CD14-positive monocyte (primary cell): ENCODE results near the gene EIF4B. TPM values are rescaled to one million over a fixed set of nuclear protein-coding genes. Genes with fewer than 3 reads are reported as not detected.

Experiments used
- DNase-seq, 3 donors: peaks; one replicate each; pipeline ENCODE4 v3.0.0-alpha.2; 2011 to 2022
- H2AFZ ChIP-seq: 2 replicates; pipeline ENCODE4 v1.6.0; 2012; ENCODE audit warnings: mild to moderate bottlenecking, low read depth, low read length, inconsistent platforms; ENCODE audit not compliant: insufficient read depth, poor library complexity, severe bottlenecking
- H3K27ac ChIP-seq, 2 donors: 1 replicate in 1 of 2; 2 replicates in 1 of 2; pipeline ENCODE4 v1.5.1; 2012 to 2013; ENCODE audit warnings: low read length in 2 of 2, control low read depth in 1 of 2, inconsistent platforms in 1 of 2, low read depth in 1 of 2, mild to moderate bottlenecking in 1 of 2
- H3K27me3 ChIP-seq, 2 donors: one replicate each; pipeline versions ENCODE4 v1.6.0 to v1.6.1; 2011 to 2013; ENCODE audit warnings: low read length in 2 of 2; ENCODE audit not compliant: control insufficient read depth in 2 of 2, insufficient read depth in 2 of 2
- H3K36me3 ChIP-seq, 2 donors: replicated peaks in 1 of 2; 1 replicate in 1 of 2; 2 replicates in 1 of 2; pipeline versions ENCODE4 v1.5.1 to v1.6.1; 2012 to 2013; ENCODE audit warnings: low read length in 2 of 2, control low read depth in 1 of 2, inconsistent platforms in 1 of 2, mild to moderate bottlenecking in 1 of 2; ENCODE audit not compliant: insufficient read depth in 2 of 2, control insufficient read depth in 1 of 2
- H3K4me1 ChIP-seq, 2 donors: 1 replicate in 1 of 2; 2 replicates in 1 of 2; pipeline versions ENCODE4 v1.5.1 to v1.6.1; 2012 to 2013; ENCODE audit warnings: low read length in 2 of 2, control low read depth in 1 of 2, inconsistent platforms in 1 of 2, mild to moderate bottlenecking in 1 of 2, moderate library complexity in 1 of 2; ENCODE audit not compliant: insufficient read depth in 2 of 2, control insufficient read depth in 1 of 2
- H3K4me2 ChIP-seq: replicated peaks from 2 replicates; pipeline ENCODE3; 2012; ENCODE audit warnings: low read length, moderate library complexity, mild to moderate bottlenecking; ENCODE audit not compliant: poor library complexity, severe bottlenecking; ENCODE audit errors: extremely low read depth
- H3K4me3 ChIP-seq, 3 experiments: fragments of 200-600 bp in 1 of 3; sonication (generic) in 1 of 3; replicated peaks in 1 of 3; 1 replicate in 2 of 3; 2 replicates in 1 of 3; pipeline ENCODE4 v1.5.1; 2011 to 2013; ENCODE audit warnings: low read length in 3 of 3, mild to moderate bottlenecking in 3 of 3, control low read depth in 2 of 3, low read depth in 2 of 3, inconsistent platforms in 1 of 3, moderate library complexity in 1 of 3
- H3K79me2 ChIP-seq: 2 replicates; pipeline ENCODE4 v1.6.0; 2012; ENCODE audit warnings: mild to moderate bottlenecking, control low read depth, inconsistent platforms, low read length, moderate library complexity; ENCODE audit not compliant: insufficient read depth
- H3K9ac ChIP-seq: 2 replicates; pipeline ENCODE4 v1.6.0; 2017; ENCODE audit warnings: low read length, mild to moderate bottlenecking; ENCODE audit not compliant: insufficient read depth, poor library complexity, severe bottlenecking
- H3K9me3 ChIP-seq, 2 donors: replicated peaks in 1 of 2; 1 replicate in 1 of 2; 2 replicates in 1 of 2; pipeline versions ENCODE4 v1.5.1 to v1.6.1; 2012 to 2013; ENCODE audit warnings: low read length in 2 of 2, control low read depth in 1 of 2; ENCODE audit not compliant: control insufficient read depth in 1 of 2, insufficient read depth in 1 of 2
- H4K20me1 ChIP-seq: 2 replicates; pipeline ENCODE4 v1.6.0; 2012; ENCODE audit warnings: mild to moderate bottlenecking, low read length, control low read depth, moderate library complexity; ENCODE audit not compliant: insufficient read depth
- H3K27ac Mint-ChIP-seq, 7 donors: one replicate each; pipeline ENCODE4 v1.8.0; 2020; ENCODE audit warnings: mild to moderate bottlenecking in 7 of 7, mixed read lengths in 7 of 7, moderate library complexity in 6 of 7, inconsistent platforms in 2 of 7
- H3K27me3 Mint-ChIP-seq, 3 donors: one replicate each; pipeline ENCODE4 v1.8.0; 2021 to 2022; ENCODE audit warnings: low read depth in 3 of 3, mild to moderate bottlenecking in 3 of 3, mixed read lengths in 3 of 3, moderate library complexity in 3 of 3, inconsistent platforms in 1 of 3
- H3K36me3 Mint-ChIP-seq, 2 donors: one replicate each; pipeline ENCODE4 v1.8.0; 2020; ENCODE audit warnings: mixed read lengths in 2 of 2, inconsistent platforms in 1 of 2, mild to moderate bottlenecking in 1 of 2
- H3K4me1 Mint-ChIP-seq: one replicate; pipeline ENCODE4 v1.8.0; 2020; ENCODE audit warnings: mild to moderate bottlenecking, mixed read lengths
- H3K4me3 Mint-ChIP-seq, 2 donors: one replicate each; pipeline ENCODE4 v1.8.0; 2020; ENCODE audit warnings: mild to moderate bottlenecking in 2 of 2, mixed read lengths in 2 of 2, moderate library complexity in 1 of 2
- H3K9me3 Mint-ChIP-seq, 7 donors: one replicate each; pipeline ENCODE4 v1.8.0; 2020 to 2022; ENCODE audit warnings: mixed read lengths in 7 of 7, mild to moderate bottlenecking in 6 of 7, moderate library complexity in 6 of 7, inconsistent platforms in 2 of 7
- WGBS: methylation state at CpG from one replicate; pipeline ENCODE4 v1.1.5; 2013; ENCODE audit warnings: missing lambda C conversion rate; ENCODE audit not compliant: insufficient coverage; 5-methylcytosine and 5-hydroxymethylcytosine counted together
- intact Hi-C, 2 donors: fragments of 100-400 bp; cut with micrococcal nuclease; formaldehyde crosslinking; loops; one replicate each; pipeline versions ENCODE4 v1.15.0 to v1.15.1; 2023
- polyA plus RNA-seq, 3 donors: library from polyadenylated mRNA; depleted of rRNA in 1 of 3; unstranded in 2 of 3; stranded (reverse) in 1 of 3; fragments of 300-500 nt in 2 of 3; fragments of >200 nt in 1 of 3; fragmentation: Illumina TruSeq in 2 of 3; gene quantifications; 1 replicate in 2 of 3; 2 replicates in 1 of 3; pipeline ENCODE4 v1.2.3, GENCODE V29; 2012 to 2021
- TF ChIP-seq, protein P1 (sequence below): fragments of 200-600 bp; IDR thresholded peaks from one replicate; pipeline ENCODE4 v1.8.0; 2022; ENCODE audit warnings: antibody characterized with exemption, mild to moderate bottlenecking

The EIF4B gene
- polyA plus RNA-seq, 3 donors = 41.2 to 185 (median 58.6) TPM

DNA sequence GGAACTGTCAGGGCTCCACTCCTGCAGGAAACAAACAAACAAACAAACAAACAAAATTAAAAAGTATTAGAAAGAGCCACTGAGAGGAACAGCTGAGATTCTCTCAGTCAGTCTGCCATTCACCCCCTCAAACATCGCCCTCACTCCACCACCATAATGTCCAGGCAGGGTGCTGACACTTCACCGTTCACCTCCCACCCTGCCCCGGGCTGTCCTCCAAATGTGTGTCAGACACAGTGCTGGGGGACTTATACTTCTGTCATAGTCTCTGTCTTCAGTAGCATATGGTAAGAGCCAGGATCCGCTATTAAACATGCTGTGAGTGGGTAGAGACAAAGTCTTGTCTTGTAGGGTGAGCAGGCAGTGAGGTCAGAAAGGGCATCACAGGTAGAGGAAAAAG is 29.1 kb upstream of the EIF4B start:
- peaks cover 0 to 2% of the 10 kb centered on the region in 2 donors for H3K27me3 ChIP-seq
- H3K4me2 ChIP-seq = no peak overlapping the region
- 86% methylated on average over 1 of the region's 4 CpGs for WGBS
- no peaks in the 10 kb centered on the region for H3K79me2 ChIP-seq
- H3K27ac Mint-ChIP-seq = no peak overlapping the region
- no peak overlapping the region for H3K9ac ChIP-seq
- no peak overlapping the region for H2AFZ ChIP-seq
- no peak overlapping the region for H3K27ac ChIP-seq
- peaks cover 0 to 2% (median 0%) of the 10 kb centered on the region in 7 donors for H3K9me3 Mint-ChIP-seq
- no peaks in the 10 kb centered on the region for H3K9me3 ChIP-seq
- no peaks in the 10 kb centered on the region for H3K4me1 ChIP-seq
- H3K4me1 Mint-ChIP-seq = peaks cover 1% of the 10 kb centered on the region
- no peaks in the 10 kb centered on the region for H4K20me1 ChIP-seq
- intact Hi-C loops = no loop called here
- peaks cover 8 to 13% (median 13%) of the 10 kb centered on the region in 3 donors for H3K27me3 Mint-ChIP-seq
- H3K4me3 Mint-ChIP-seq = no peak overlapping the region
- TF ChIP-seq, protein P1, sequence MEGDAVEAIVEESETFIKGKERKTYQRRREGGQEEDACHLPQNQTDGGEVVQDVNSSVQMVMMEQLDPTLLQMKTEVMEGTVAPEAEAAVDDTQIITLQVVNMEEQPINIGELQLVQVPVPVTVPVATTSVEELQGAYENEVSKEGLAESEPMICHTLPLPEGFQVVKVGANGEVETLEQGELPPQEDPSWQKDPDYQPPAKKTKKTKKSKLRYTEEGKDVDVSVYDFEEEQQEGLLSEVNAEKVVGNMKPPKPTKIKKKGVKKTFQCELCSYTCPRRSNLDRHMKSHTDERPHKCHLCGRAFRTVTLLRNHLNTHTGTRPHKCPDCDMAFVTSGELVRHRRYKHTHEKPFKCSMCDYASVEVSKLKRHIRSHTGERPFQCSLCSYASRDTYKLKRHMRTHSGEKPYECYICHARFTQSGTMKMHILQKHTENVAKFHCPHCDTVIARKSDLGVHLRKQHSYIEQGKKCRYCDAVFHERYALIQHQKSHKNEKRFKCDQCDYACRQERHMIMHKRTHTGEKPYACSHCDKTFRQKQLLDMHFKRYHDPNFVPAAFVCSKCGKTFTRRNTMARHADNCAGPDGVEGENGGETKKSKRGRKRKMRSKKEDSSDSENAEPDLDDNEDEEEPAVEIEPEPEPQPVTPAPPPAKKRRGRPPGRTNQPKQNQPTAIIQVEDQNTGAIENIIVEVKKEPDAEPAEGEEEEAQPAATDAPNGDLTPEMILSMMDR = no peak
- no peaks in the 10 kb centered on the region for H3K36me3 ChIP-seq
- no peak for DNase-seq
- H3K36me3 Mint-ChIP-seq = no peaks in the 10 kb centered on the region
- no peak overlapping the region for H3K4me3 ChIP-seq

DNA sequence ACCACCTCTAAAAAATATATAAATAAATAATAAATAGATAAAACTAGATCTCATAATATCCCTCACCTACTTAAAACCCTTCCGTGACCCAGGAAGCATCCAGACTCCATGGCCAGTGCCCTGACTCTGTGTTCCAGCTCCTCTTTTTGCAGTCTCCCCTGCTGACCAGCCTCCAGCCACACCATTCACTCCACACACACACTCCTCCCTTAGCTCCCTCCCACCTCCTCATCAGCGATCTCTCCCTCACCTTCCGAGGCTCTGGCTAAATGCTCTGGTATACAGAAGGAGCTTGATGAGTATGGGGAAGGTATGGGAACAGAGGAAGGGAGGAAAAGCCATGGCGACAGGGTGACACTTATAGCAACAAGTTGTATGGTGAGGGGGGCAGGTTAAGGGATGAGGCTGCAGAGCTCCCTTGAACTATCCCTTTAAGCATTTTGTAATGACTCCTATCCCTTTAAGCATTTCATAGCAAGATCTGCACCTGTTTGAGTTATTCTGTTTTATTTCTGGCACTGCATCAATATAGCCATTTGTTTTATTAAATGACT is 26.1 kb upstream of the EIF4B start:
- Mint-ChIP-seq H3K27me3 (peaks cover 7 to 13% (median 13%) of the 10 kb centered on the region in 3 donors), H3K27ac (no peak overlapping the region), H3K4me3 (peak overlapping the region in 1 of 2 donors; percentile 63), H3K36me3 (no peaks in the 10 kb centered on the region), H3K9me3 (no peaks in the 10 kb centered on the region), H3K4me1 (peaks cover 1% of the 10 kb centered on the region)
- Histone ChIP-seq H3K4me1 (no peaks in the 10 kb centered on the region), H3K4me3 (no peak overlapping the region), H3K79me2 (no peaks in the 10 kb centered on the region), H3K9me3 (no peaks in the 10 kb centered on the region), H3K9ac (no peak overlapping the region), H3K27ac (no peak overlapping the region), H3K27me3 (peaks cover 0 to 2% of the 10 kb centered on the region in 2 donors), H4K20me1 (no peaks in the 10 kb centered on the region), H3K36me3 (no peaks in the 10 kb centered on the region), H3K4me2 (no peak overlapping the region), H2AFZ (no peak overlapping the region)
- no peak for DNase-seq
- TF ChIP-seq, protein P1 = no peak
- 0% methylated on average over 1 of the region's 4 CpGs for WGBS
- intact Hi-C loops = loop anchor here (2.0 to 5.0 kb wide), 2 partner anchors 95 to 608 kb away; no protein-coding TSS in a partner anchor
